Measurements from ENCODE around the gene CMSS1. TPM values are rescaled to one million over a fixed set of nuclear protein-coding genes. Genes with fewer than 3 reads are reported as not detected.

The CMSS1 gene
- total RNA-seq, 1 donor from 2014 or later: 56.3 TPM

DNA sequence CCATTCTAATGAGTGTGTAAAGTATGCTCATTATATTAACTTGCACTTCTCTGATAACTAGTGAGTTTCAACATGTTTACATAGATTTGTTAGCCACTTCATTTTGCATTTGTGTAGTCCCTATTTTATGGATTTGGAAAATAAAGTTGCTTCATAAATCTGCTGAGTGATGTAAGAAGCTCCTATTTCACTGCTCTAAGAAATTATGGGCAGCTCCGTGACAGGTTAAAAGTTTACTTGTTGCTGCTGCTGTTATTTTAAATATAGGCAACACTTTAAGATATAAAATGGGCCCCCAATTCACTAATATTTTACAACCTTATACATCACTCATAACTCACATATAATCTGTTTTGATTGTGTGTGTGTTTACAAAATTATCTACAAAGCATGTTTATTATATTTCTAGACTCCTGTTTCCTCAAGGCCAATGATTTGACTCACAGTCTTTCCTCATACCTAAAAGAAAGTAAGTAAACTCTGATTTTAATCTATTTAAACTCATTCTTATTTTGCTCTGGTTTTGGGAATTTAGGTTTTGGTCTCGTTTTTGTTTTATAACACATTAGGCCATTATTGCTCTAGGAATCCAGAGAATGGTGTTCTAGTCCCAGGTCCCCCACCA, 348.4 kb downstream of the CMSS1 start:
- Histone ChIP-seq H3K27ac (no peak overlapping the region), H4K20me1 (ENCODE audit: low read depth) (no peaks in the 10 kb centered on the region), H3F3A (ENCODE audit: low read depth) (no peaks in the 10 kb centered on the region), H3K27me3 (no peaks in the 10 kb centered on the region), H3K9me3 (ENCODE audit: low read depth) (no peaks in the 10 kb centered on the region), H3K4me2 (no peak overlapping the region), H3K9ac (no peak overlapping the region), H3K79me2 (ENCODE audit: low read depth) (no peaks in the 10 kb centered on the region), H3K4me3 (no peak overlapping the region), H3K36me3 (no peaks in the 10 kb centered on the region), H2AFZ (replicated peaks) (no peak overlapping the region), H3K4me1 (no peaks in the 10 kb centered on the region)
- TF ChIP-seq EZH2phosphoT487 (IDR thresholded peaks at IDR 0.05) (no peak), EZH2 (IDR thresholded peaks at IDR 0.05) (no peak)
- TF ChIP-seq, protein P1, sequence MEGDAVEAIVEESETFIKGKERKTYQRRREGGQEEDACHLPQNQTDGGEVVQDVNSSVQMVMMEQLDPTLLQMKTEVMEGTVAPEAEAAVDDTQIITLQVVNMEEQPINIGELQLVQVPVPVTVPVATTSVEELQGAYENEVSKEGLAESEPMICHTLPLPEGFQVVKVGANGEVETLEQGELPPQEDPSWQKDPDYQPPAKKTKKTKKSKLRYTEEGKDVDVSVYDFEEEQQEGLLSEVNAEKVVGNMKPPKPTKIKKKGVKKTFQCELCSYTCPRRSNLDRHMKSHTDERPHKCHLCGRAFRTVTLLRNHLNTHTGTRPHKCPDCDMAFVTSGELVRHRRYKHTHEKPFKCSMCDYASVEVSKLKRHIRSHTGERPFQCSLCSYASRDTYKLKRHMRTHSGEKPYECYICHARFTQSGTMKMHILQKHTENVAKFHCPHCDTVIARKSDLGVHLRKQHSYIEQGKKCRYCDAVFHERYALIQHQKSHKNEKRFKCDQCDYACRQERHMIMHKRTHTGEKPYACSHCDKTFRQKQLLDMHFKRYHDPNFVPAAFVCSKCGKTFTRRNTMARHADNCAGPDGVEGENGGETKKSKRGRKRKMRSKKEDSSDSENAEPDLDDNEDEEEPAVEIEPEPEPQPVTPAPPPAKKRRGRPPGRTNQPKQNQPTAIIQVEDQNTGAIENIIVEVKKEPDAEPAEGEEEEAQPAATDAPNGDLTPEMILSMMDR (IDR thresholded peaks at IDR 0.05): no peak
- Mint-ChIP-seq H3K9me3 (no peaks in the 10 kb centered on the region), H3K27me3 (ENCODE audit: insufficient read depth, low read depth) (no peaks in the 10 kb centered on the region), H3K36me3 (no peaks in the 10 kb centered on the region), H3K4me3 (no peak overlapping the region), H3K4me1 (no peaks in the 10 kb centered on the region), H3K27ac (no peak overlapping the region)
- no peak for DNase-seq (ENCODE audit: low spot score)

GRCh38 chr3:100169201-100169920, 351.7 kb downstream of the CMSS1 start:
- Mint-ChIP-seq H3K36me3 (peaks cover 8% of the 10 kb centered on the region), H3K4me3 (no peak overlapping the region), H3K4me1 (no peaks in the 10 kb centered on the region), H3K27me3 (ENCODE audit: insufficient read depth, low read depth) (no peaks in the 10 kb centered on the region), H3K27ac (no peak overlapping the region), H3K9me3 (no peaks in the 10 kb centered on the region)
- Histone ChIP-seq H3K79me2 (ENCODE audit: low read depth) (no peaks in the 10 kb centered on the region), H3K9ac (no peak overlapping the region), H3K4me2 (no peak overlapping the region), H3K27me3 (no peaks in the 10 kb centered on the region), H3K4me1 (peaks cover 5% of the 10 kb centered on the region), H2AFZ (replicated peaks) (no peak overlapping the region), H3K36me3 (no peaks in the 10 kb centered on the region), H4K20me1 (ENCODE audit: low read depth) (no peaks in the 10 kb centered on the region), H3F3A (ENCODE audit: low read depth) (no peaks in the 10 kb centered on the region), H3K27ac (no peak overlapping the region), H3K9me3 (ENCODE audit: low read depth) (no peaks in the 10 kb centered on the region), H3K4me3 (no peak overlapping the region)
- no peak for DNase-seq (ENCODE audit: low spot score)
- TF ChIP-seq EZH2phosphoT487 (IDR thresholded peaks at IDR 0.05): no peak
- TF ChIP-seq, protein P1 (IDR thresholded peaks at IDR 0.05): no peak
- no peak for TF ChIP-seq EZH2 (IDR thresholded peaks at IDR 0.05)

DNA sequence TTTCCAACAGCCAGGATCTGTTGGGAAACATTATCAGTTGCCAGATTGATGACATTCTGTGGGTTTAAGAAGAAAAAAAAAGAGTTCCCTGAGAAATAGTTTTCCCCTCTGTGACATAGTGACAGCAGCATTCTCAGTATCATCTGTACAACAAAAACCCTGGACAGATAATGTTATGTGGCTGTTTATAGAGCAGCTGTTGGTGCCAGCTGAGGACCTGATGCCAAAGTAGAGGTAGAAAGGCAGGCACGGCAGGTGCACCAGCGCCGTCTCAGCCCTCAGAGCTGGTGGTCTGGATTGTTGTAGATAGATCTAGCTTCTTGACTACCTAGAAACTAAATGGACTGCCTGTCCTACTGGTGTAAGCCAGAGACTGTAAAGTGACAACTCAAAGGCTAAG, 352.8 kb downstream of the CMSS1 start:
- DNase-seq (ENCODE audit: low spot score): no peak
- H3K9ac ChIP-seq: no peak overlapping the region
- Mint-ChIP-seq H3K27me3 (ENCODE audit: insufficient read depth, low read depth) (no peaks in the 10 kb centered on the region), H3K27ac (no peak overlapping the region), H3K4me1 (no peaks in the 10 kb centered on the region), H3K4me3 (no peak overlapping the region), H3K9me3 (no peaks in the 10 kb centered on the region), H3K36me3 (peaks cover 8% of the 10 kb centered on the region)
- H3K9me3 ChIP-seq (ENCODE audit: low read depth): no peaks in the 10 kb centered on the region
- no peaks in the 10 kb centered on the region for H3K27me3 ChIP-seq
- H4K20me1 ChIP-seq (ENCODE audit: low read depth): no peaks in the 10 kb centered on the region
- no peak overlapping the region for H3K4me2 ChIP-seq
- TF ChIP-seq EZH2phosphoT487 (IDR thresholded peaks at IDR 0.05) (no peak), EZH2 (IDR thresholded peaks at IDR 0.05) (no peak)
- TF ChIP-seq, protein P1 (IDR thresholded peaks at IDR 0.05): no peak
- H2AFZ ChIP-seq (replicated peaks): no peak overlapping the region
- H3K36me3 ChIP-seq: no peaks in the 10 kb centered on the region
- no peaks in the 10 kb centered on the region for H3K79me2 ChIP-seq (ENCODE audit: low read depth)
- no peak overlapping the region for H3K4me3 ChIP-seq
- peaks cover under 1% of the 10 kb centered on the region for H3F3A ChIP-seq (ENCODE audit: low read depth)
- no peak overlapping the region for H3K27ac ChIP-seq
- H3K4me1 ChIP-seq: peaks cover 13% of the 10 kb centered on the region

Data from neural progenitor cell (in vitro differentiated cells).